OCI-LY1 (cell line): ENCODE results near the gene WSCD2.

Experiments used
- EZH2 ChIP-seq: fragments of 200-600 bp; sonication (generic), shearing (Covaris generic); IDR thresholded peaks from 2 replicates; pipeline ENCODE4 v1.8.0; 2017; ENCODE audit warnings: borderline replicate concordance, mixed run types, mild to moderate bottlenecking, antibody characterized with exemption, low read length, moderate library complexity, mixed read lengths
- TF ChIP-seq, protein P1 (sequence below): fragments of 200-600 bp; sonication (generic), shearing (Covaris generic); IDR thresholded peaks from 2 replicates; pipeline ENCODE4 v1.5.1; 2017; ENCODE audit warnings: mild to moderate bottlenecking, antibody characterized with exemption, low read length, moderate library complexity, mixed read lengths

DNA sequence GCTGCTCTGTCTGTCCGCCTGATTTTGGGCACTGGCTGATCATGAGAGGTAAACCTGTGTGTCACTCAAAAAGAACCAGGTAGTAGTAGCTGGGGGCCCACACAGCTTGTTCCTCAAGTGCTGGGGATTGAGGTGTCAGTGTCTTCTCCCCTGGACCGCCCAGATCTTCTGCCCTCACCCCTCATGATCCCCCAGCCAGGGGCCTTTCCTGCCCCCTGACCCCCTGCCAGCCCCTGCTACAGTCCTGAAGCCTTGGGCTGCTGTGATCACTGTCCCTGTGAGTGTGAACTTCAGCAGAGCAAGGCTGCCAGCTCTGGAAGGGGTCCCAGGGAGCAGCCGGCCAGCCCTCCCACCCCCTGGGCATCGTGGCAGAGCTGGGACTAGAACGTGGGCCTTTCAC lies 11.4 kb downstream of the WSCD2 start:
- TF ChIP-seq, protein P1, sequence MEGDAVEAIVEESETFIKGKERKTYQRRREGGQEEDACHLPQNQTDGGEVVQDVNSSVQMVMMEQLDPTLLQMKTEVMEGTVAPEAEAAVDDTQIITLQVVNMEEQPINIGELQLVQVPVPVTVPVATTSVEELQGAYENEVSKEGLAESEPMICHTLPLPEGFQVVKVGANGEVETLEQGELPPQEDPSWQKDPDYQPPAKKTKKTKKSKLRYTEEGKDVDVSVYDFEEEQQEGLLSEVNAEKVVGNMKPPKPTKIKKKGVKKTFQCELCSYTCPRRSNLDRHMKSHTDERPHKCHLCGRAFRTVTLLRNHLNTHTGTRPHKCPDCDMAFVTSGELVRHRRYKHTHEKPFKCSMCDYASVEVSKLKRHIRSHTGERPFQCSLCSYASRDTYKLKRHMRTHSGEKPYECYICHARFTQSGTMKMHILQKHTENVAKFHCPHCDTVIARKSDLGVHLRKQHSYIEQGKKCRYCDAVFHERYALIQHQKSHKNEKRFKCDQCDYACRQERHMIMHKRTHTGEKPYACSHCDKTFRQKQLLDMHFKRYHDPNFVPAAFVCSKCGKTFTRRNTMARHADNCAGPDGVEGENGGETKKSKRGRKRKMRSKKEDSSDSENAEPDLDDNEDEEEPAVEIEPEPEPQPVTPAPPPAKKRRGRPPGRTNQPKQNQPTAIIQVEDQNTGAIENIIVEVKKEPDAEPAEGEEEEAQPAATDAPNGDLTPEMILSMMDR, result no peak
- TF ChIP-seq EZH2, result no peak
